ENCODE data around the gene PGM2L1. TPM values are rescaled to one million over a fixed set of nuclear protein-coding genes. Genes with fewer than 3 reads are reported as not detected.

PGM2L1 gene
- total RNA-seq, 1 experiment from 2014 or later = 33.1 TPM

DNA sequence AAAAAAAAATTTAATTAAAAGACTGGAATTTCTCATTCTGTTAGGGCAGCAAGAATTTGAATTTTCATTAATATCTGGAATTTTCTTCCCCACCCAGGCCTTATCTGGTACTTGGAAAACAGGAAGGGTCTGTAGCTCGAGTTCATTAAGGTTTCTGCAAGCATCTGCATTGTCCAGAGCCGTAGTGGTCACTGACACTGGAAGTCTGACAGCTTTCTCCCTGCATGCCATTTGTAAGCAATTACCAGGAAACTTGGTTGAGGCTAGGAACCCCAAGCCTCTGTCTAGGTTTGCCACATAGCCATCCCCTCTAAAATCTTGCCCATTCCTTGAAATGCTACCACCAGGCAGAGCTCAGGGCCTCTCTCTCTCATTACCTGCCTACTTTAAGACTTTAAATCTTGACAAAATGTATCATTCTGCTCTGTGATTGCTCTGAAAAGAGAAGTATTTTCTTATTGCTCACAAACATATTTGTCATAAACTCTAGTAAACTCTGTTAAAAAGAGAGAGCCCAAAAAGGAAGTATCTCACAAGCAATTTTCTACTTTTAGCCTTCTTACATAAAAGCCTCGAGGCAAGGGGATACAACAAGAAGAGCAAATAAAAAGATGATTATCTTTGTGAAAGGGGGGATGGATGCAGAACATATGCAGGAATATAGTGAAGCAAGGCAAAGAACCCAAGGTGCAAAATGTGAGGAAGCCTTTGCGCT lies 5.5 kb upstream of the PGM2L1 start:
- CTCF ChIA-PET = interaction anchor here (0.6 kb wide), 1 partner anchor 8 kb away, joined by 3 read pairs; no protein-coding TSS in a partner anchor
- POLR2A ChIA-PET = no interaction called here
- in situ Hi-C loops (cut with HindIII; ENCODE audit: low pct_unique_long_range_greater_than_20kb, low sequenced_read_pairs) = no loop called here

DNA sequence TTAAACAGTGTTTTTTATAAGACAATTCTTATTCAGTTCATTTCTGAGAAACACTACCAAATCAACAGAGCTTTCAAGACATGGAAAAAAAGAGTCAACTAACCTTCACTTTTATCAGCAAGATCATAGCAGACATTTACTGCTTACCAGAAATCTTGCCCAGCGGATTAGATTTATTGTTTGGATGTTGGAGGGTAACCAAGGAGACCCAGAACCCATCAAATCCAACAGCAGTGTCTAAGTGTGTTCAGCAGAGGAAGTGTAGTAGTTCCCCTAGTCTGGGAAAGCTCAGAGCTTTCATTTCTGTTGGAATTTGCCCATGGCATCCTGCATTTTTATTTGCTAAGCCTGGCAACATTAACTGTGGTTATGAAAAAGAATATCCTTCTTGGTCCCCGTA lies 2.4 kb upstream of the PGM2L1 start:
- H3K9me3 ChIP-seq (ENCODE audit: control insufficient read depth, insufficient read depth, low read depth, low read length) = no peaks in the 10 kb centered on the region
- BruUV-seq (replicated peaks) = no TSS peak
- in situ Hi-C loops (cut with HindIII; ENCODE audit: low pct_unique_long_range_greater_than_20kb, low sequenced_read_pairs) = no loop called here
- H3K27me3 ChIP-seq (ENCODE audit: control insufficient read depth, insufficient read depth, low read length) = no peaks in the 10 kb centered on the region
- no peak overlapping the region for H3K27ac ChIP-seq (ENCODE audit: low read length)
- H3K4me3 ChIP-seq (ENCODE audit: low read depth in 2 of 2, low read length in 2 of 2) = no peak overlapping the region
- intact Hi-C loops (cut with micrococcal nuclease; ENCODE audit: unreplicated experiment) = no loop called here
- TF ChIP-seq, protein P1, sequence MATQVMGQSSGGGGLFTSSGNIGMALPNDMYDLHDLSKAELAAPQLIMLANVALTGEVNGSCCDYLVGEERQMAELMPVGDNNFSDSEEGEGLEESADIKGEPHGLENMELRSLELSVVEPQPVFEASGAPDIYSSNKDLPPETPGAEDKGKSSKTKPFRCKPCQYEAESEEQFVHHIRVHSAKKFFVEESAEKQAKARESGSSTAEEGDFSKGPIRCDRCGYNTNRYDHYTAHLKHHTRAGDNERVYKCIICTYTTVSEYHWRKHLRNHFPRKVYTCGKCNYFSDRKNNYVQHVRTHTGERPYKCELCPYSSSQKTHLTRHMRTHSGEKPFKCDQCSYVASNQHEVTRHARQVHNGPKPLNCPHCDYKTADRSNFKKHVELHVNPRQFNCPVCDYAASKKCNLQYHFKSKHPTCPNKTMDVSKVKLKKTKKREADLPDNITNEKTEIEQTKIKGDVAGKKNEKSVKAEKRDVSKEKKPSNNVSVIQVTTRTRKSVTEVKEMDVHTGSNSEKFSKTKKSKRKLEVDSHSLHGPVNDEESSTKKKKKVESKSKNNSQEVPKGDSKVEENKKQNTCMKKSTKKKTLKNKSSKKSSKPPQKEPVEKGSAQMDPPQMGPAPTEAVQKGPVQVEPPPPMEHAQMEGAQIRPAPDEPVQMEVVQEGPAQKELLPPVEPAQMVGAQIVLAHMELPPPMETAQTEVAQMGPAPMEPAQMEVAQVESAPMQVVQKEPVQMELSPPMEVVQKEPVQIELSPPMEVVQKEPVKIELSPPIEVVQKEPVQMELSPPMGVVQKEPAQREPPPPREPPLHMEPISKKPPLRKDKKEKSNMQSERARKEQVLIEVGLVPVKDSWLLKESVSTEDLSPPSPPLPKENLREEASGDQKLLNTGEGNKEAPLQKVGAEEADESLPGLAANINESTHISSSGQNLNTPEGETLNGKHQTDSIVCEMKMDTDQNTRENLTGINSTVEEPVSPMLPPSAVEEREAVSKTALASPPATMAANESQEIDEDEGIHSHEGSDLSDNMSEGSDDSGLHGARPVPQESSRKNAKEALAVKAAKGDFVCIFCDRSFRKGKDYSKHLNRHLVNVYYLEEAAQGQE (IDR thresholded peaks at IDR 0.05; ENCODE audit: insufficient read depth in 1 of 2, low read depth in 2 of 2, low read length in 1 of 2) = no peak
- TF ChIP-seq SIN3A (IDR thresholded peaks at IDR 0.05; ENCODE audit: borderline replicate concordance, insufficient read depth, low read depth, low read length) (no peak), POLR2AphosphoS5 (IDR thresholded peaks at IDR 0.05; ENCODE audit: low read depth, low read length) (no peak), TCF7L2 (IDR thresholded peaks at IDR 0.05; ENCODE audit: low read depth, low read length) (no peak)
- TF ChIP-seq, protein P2, sequence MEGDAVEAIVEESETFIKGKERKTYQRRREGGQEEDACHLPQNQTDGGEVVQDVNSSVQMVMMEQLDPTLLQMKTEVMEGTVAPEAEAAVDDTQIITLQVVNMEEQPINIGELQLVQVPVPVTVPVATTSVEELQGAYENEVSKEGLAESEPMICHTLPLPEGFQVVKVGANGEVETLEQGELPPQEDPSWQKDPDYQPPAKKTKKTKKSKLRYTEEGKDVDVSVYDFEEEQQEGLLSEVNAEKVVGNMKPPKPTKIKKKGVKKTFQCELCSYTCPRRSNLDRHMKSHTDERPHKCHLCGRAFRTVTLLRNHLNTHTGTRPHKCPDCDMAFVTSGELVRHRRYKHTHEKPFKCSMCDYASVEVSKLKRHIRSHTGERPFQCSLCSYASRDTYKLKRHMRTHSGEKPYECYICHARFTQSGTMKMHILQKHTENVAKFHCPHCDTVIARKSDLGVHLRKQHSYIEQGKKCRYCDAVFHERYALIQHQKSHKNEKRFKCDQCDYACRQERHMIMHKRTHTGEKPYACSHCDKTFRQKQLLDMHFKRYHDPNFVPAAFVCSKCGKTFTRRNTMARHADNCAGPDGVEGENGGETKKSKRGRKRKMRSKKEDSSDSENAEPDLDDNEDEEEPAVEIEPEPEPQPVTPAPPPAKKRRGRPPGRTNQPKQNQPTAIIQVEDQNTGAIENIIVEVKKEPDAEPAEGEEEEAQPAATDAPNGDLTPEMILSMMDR (IDR thresholded peaks at IDR 0.05) = no peak
- DNase-seq (ENCODE audit: low read depth, low spot score) = no peak
- no peak for ATAC-seq
- H3K4me1 ChIP-seq (ENCODE audit: control insufficient read depth, insufficient read depth, low read length) = peaks cover 13% of the 10 kb centered on the region
- CTCF ChIA-PET = interaction anchor here (0.7 kb wide), 1 partner anchor 49 kb away, joined by 3 read pairs; no protein-coding TSS in a partner anchor
- peaks cover 3% of the 10 kb centered on the region; the same call in 1 of the 2 replicates for H3K36me3 ChIP-seq (ENCODE audit: control insufficient read depth, insufficient read depth, low read length)
- POLR2A ChIA-PET = no interaction called here

More for the DNA sequence above, 5.5 kb upstream of the PGM2L1 start:
- H3K9me3 ChIP-seq (ENCODE audit: control insufficient read depth, insufficient read depth, low read depth, low read length) = no peaks in the 10 kb centered on the region
- intact Hi-C loops (cut with micrococcal nuclease; ENCODE audit: unreplicated experiment) = no loop called here
- H3K4me3 ChIP-seq (ENCODE audit: low read depth in 2 of 2, low read length in 2 of 2) = no peak overlapping the region
- DNase-seq (ENCODE audit: low read depth, low spot score) = no peak
- TF ChIP-seq, protein P1 (IDR thresholded peaks at IDR 0.05; ENCODE audit: insufficient read depth in 1 of 2, low read depth in 2 of 2, low read length in 1 of 2) = no peak
- TF ChIP-seq TCF7L2 (IDR thresholded peaks at IDR 0.05; ENCODE audit: low read depth, low read length) (no peak), SIN3A (IDR thresholded peaks at IDR 0.05; ENCODE audit: borderline replicate concordance, insufficient read depth, low read depth, low read length) (no peak), POLR2AphosphoS5 (IDR thresholded peaks at IDR 0.05; ENCODE audit: low read depth, low read length) (no peak)
- TF ChIP-seq, protein P2 (IDR thresholded peaks at IDR 0.05) = no peak
- H3K36me3 ChIP-seq (ENCODE audit: control insufficient read depth, insufficient read depth, low read length) = no peaks in the 10 kb centered on the region
- no peak overlapping the region for H3K27ac ChIP-seq (ENCODE audit: low read length)
- H3K27me3 ChIP-seq (ENCODE audit: control insufficient read depth, insufficient read depth, low read length) = no peaks in the 10 kb centered on the region
- ATAC-seq = no peak
- peaks cover 4% of the 10 kb centered on the region; the same call in 1 of the 2 replicates for H3K4me1 ChIP-seq (ENCODE audit: control insufficient read depth, insufficient read depth, low read length)
- no TSS peak for BruUV-seq (replicated peaks)
